K562 (cell line): ENCODE measurements around the gene APLF. TPM values are rescaled to one million over a fixed set of nuclear protein-coding genes. Genes with fewer than 3 reads are reported as not detected.

Source experiments
- DNMT1 ChIP-seq: fragments of 450-650 bp; IDR thresholded peaks from 2 replicates; pipeline ENCODE4 v1.6.1; 2016; ENCODE audit warnings: antibody characterized with exemption, mild to moderate bottlenecking
- ETV6 ChIP-seq, 3 experiments: fragments of 150-350 bp in 1 of 3; sonication (generic) in 1 of 3; formaldehyde crosslinking in 1 of 3; IDR thresholded peaks; 2 replicates each; pipeline versions ENCODE4 v1.6.1 to v1.8.0; 2014 to 2022; ENCODE audit warnings: borderline replicate concordance in 2 of 3, low read depth in 2 of 3, antibody characterized with exemption in 1 of 3, low read length in 1 of 3, mild to moderate bottlenecking in 1 of 3, missing genetic modification reagents in 1 of 3
- SIN3A ChIP-seq, 2 experiments: fragments of 150-350 bp in 1 of 2; IDR thresholded peaks; 2 replicates each; pipeline ENCODE4 v1.6.1; 2011 to 2016; ENCODE audit warnings: borderline replicate concordance in 2 of 2, low read depth in 2 of 2, low read length in 2 of 2, mild to moderate bottlenecking in 2 of 2, moderate library complexity in 2 of 2; ENCODE audit not compliant: control insufficient read depth in 1 of 2
- ZNF398 ChIP-seq: fragments of 250-450 bp; sonication (Bioruptor Pico); IDR thresholded peaks from 2 replicates; pipeline ENCODE4 v1.8.0; 2021; ENCODE audit warnings: moderate library complexity, mild to moderate bottlenecking, inconsistent platforms
- ZNF518B ChIP-seq: fragments of 250-450 bp; sonication (Bioruptor Pico); IDR thresholded peaks from 2 replicates; pipeline ENCODE4 v1.5.0; 2021; ENCODE audit warnings: mild to moderate bottlenecking, moderate library complexity
- polyA plus RNA-seq, 8 experiments: library from polyadenylated mRNA; depleted of rRNA in 4 of 8; stranded (reverse) in 5 of 8; unstranded in 3 of 8; fragments of >200 nt; fragmentation: Nextera tagmentation in 2 of 8; fragmentation: Illumina TruSeq in 1 of 8; extraction: Ambion mirVana in 2 of 8; extraction: Trizol in 1 of 8; gene quantifications; 2 replicates each; pipeline versions ENCODE4 v1.2.1 to v1.2.3, GENCODE V29; 2011 to 2014; ENCODE audit warnings: inconsistent platforms in 1 of 8, missing spikeins in 1 of 8
- total RNA-seq, 7 experiments: library from RNA; depleted of rRNA in 6 of 7; stranded (reverse); fragments of >200 nt in 6 of 7; fragmentation: Illumina TruSeq in 2 of 7; extraction: Trizol in 2 of 7; gene quantifications; 2 replicates each; pipeline versions ENCODE4 v1.2.1 to v1.2.3, GENCODE V29; 2011 to 2021; ENCODE audit warnings: low replicate concordance in 1 of 7

The APLF gene
- total and polyA plus RNA-seq, 9 of the 15 experiments (the other 6 are each of a cell fraction or from before 2014, with no cell fraction given) = 0.07 to 1.1 (median 0.71) TPM

- no peak for TF ChIP-seq ZNF398 (CRISPR knock-in tag)
- no peak for TF ChIP-seq ZNF518B (CRISPR knock-in tag)
- TF ChIP-seq SIN3A (IDR thresholded peaks at IDR 0.05; ENCODE audit: borderline replicate concordance in 2 of 2, control insufficient read depth in 1 of 2, low read depth in 2 of 2, low read length in 2 of 2) = no peak
- TF ChIP-seq ETV6 (IDR thresholded peaks at IDR 0.05; ENCODE audit: borderline replicate concordance in 1 of 2, low read depth in 2 of 2, low read length in 1 of 2) = no peak
- TF ChIP-seq ETV6 (CRISPR knock-in tag; IDR thresholded peaks at IDR 0.05; ENCODE audit: borderline replicate concordance) = no peak
- TF ChIP-seq DNMT1 = no peak
Measured at GRCh38 chr2:68604077-68604476, 136.7 kb downstream of the APLF start (continued).
